GM23338 (cell line): Measurements from ENCODE around the gene AOPEP.

ENCODE experiments used
- CREB1 ChIP-seq: fragments of 250-450 bp; sonication (Bioruptor Pico); IDR thresholded peaks from 2 replicates; pipeline ENCODE4 v1.5.0; 2020; ENCODE audit warnings: low read depth, mild to moderate bottlenecking, moderate library complexity
- EZH2 ChIP-seq: fragments of 200-600 bp; sonication (generic); IDR thresholded peaks from one replicate; pipeline ENCODE4 v1.8.0; 2017; ENCODE audit warnings: antibody characterized with exemption, mild to moderate bottlenecking, low read depth; ENCODE audit not compliant: unreplicated experiment
- EZH2phosphoT487 ChIP-seq: fragments of 200-600 bp; sonication (generic); IDR thresholded peaks from one replicate; pipeline ENCODE4 v1.8.1; 2018; ENCODE audit warnings: antibody characterized with exemption; ENCODE audit not compliant: unreplicated experiment
- POLR2AphosphoS5 ChIP-seq: IDR thresholded peaks from 2 replicates; pipeline ENCODE4 v1.6.1; 2016; ENCODE audit warnings: antibody characterized with exemption, low read depth
- TF ChIP-seq, protein P1 (sequence below), 2 experiments: fragments of 200-600 bp in 1 of 2; sonication (generic) in 1 of 2; conservative IDR thresholded peaks; 2 replicates each; pipeline versions ENCODE4 v1.5.1 to v1.6.1; 2016 to 2017; ENCODE audit warnings: antibody characterized with exemption in 2 of 2, low read depth in 2 of 2, mild to moderate bottlenecking in 2 of 2, moderate library complexity in 1 of 2
- TF ChIP-seq, protein P2 (sequence below): IDR thresholded peaks from one replicate; pipeline ENCODE4 v1.6.1; 2018; ENCODE audit warnings: antibody characterized with exemption; ENCODE audit not compliant: unreplicated experiment
- TF ChIP-seq, protein P3 (sequence below): IDR thresholded peaks from 2 replicates; pipeline ENCODE4 v1.6.1; 2016; ENCODE audit warnings: antibody characterized with exemption

DNA sequence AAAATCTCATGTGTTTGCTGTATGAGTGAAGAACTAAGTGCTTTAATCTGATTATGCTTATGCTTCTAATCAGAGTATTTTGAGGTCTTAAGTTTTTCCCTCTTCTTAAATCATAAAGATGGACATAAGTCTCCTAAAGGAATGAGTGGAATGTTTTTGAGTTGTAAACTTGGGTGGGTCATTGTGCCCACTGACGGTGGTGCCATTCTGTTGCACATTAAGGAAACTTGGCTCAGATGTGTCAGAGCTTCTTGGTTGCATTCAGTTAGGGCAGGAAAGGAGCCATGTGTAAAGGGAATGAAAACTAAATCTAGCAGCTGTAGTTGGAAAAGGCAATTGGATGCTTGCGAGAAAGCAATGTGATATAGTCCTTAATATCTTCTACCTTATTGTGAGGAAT, 334.4 kb downstream of the AOPEP start:
- TF ChIP-seq POLR2AphosphoS5 (no peak), CREB1 (no peak), EZH2 (no peak), EZH2phosphoT487 (no peak)
- TF ChIP-seq, protein P1, sequence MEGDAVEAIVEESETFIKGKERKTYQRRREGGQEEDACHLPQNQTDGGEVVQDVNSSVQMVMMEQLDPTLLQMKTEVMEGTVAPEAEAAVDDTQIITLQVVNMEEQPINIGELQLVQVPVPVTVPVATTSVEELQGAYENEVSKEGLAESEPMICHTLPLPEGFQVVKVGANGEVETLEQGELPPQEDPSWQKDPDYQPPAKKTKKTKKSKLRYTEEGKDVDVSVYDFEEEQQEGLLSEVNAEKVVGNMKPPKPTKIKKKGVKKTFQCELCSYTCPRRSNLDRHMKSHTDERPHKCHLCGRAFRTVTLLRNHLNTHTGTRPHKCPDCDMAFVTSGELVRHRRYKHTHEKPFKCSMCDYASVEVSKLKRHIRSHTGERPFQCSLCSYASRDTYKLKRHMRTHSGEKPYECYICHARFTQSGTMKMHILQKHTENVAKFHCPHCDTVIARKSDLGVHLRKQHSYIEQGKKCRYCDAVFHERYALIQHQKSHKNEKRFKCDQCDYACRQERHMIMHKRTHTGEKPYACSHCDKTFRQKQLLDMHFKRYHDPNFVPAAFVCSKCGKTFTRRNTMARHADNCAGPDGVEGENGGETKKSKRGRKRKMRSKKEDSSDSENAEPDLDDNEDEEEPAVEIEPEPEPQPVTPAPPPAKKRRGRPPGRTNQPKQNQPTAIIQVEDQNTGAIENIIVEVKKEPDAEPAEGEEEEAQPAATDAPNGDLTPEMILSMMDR (conservative IDR thresholded peaks at IDR 0.05; ENCODE audit: low read depth in 2 of 2): no peak
- TF ChIP-seq, protein P2, sequence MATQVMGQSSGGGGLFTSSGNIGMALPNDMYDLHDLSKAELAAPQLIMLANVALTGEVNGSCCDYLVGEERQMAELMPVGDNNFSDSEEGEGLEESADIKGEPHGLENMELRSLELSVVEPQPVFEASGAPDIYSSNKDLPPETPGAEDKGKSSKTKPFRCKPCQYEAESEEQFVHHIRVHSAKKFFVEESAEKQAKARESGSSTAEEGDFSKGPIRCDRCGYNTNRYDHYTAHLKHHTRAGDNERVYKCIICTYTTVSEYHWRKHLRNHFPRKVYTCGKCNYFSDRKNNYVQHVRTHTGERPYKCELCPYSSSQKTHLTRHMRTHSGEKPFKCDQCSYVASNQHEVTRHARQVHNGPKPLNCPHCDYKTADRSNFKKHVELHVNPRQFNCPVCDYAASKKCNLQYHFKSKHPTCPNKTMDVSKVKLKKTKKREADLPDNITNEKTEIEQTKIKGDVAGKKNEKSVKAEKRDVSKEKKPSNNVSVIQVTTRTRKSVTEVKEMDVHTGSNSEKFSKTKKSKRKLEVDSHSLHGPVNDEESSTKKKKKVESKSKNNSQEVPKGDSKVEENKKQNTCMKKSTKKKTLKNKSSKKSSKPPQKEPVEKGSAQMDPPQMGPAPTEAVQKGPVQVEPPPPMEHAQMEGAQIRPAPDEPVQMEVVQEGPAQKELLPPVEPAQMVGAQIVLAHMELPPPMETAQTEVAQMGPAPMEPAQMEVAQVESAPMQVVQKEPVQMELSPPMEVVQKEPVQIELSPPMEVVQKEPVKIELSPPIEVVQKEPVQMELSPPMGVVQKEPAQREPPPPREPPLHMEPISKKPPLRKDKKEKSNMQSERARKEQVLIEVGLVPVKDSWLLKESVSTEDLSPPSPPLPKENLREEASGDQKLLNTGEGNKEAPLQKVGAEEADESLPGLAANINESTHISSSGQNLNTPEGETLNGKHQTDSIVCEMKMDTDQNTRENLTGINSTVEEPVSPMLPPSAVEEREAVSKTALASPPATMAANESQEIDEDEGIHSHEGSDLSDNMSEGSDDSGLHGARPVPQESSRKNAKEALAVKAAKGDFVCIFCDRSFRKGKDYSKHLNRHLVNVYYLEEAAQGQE: no peak
- TF ChIP-seq, protein P3, sequence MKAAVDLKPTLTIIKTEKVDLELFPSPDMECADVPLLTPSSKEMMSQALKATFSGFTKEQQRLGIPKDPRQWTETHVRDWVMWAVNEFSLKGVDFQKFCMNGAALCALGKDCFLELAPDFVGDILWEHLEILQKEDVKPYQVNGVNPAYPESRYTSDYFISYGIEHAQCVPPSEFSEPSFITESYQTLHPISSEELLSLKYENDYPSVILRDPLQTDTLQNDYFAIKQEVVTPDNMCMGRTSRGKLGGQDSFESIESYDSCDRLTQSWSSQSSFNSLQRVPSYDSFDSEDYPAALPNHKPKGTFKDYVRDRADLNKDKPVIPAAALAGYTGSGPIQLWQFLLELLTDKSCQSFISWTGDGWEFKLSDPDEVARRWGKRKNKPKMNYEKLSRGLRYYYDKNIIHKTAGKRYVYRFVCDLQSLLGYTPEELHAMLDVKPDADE: no peak
